HT-29 (cell line): Measurements from ENCODE around the gene MMAB. TPM values are rescaled to one million over a fixed set of nuclear protein-coding genes. Genes with fewer than 3 reads are reported as not detected.

Experiments
- DNase-seq: peaks from one replicate; pipeline ENCODE4 v3.0.0-alpha.2; 2015; ENCODE audit warnings: low spot score
- total RNA-seq: library from RNA; depleted of rRNA; stranded (reverse); fragments of >200 nt; shearing (Covaris generic); gene quantifications from 2 replicates; pipeline ENCODE4 v1.2.3, GENCODE V29; 2014; rRNA removed

The MMAB gene
- total RNA-seq, 1 experiment from 2014 or later, result 83.5 TPM

- no peak for DNase-seq
Observed at GRCh38 chr12:109517619-109518018, 55.7 kb downstream of the MMAB start.

GRCh38 chr12:109513977-109514376, 59.3 kb downstream of the MMAB start:
- no peak for DNase-seq

- DNase-seq, result no peak
Observed at GRCh38 chr12:109513051-109513450, 60.3 kb downstream of the MMAB start.

- DNase-seq, result no peak
Observed at GRCh38 chr12:109512608-109513007, 60.7 kb downstream of the MMAB start.

- DNase-seq, result no peak
Observed at GRCh38 chr12:109510196-109510595, 63.1 kb downstream of the MMAB start.

- no peak for DNase-seq
Observed at GRCh38 chr12:109504068-109504467, 69.2 kb downstream of the MMAB start.

Other genes with a start within 250 kb of the MMAB start
- gene MYO1H, start 225.6 kb downstream of the MMAB start, total RNA-seq, result not detected in 2 replicates
- 38.4 and 39.9 TPM in 2 replicates for gene KCTD10, start 96.2 kb downstream of the MMAB start, total RNA-seq
- gene UBE3B, start 95.9 kb downstream of the MMAB start, total RNA-seq, result 16.8 and 17.4 TPM in 2 replicates
- 69.0 and 69.9 TPM in 2 replicates for gene MVK, start 290 bp upstream of the MMAB start, total RNA-seq
- gene FAM222A, start 140.3 kb upstream of the MMAB start, total RNA-seq, result 4.8 and 5.1 TPM in 2 replicates